NCI-H146 treated with DMSO at 0.1 percent for 48 hours (cell line): ENCODE measurements around the gene CXXC4.

Source experiments
- DNase-seq: peaks from one replicate; lab custom pipeline; 2025; ENCODE audit not compliant: unreplicated experiment; lab: John Stamatoyannopoulos, UW

Gene CXXC4

GRCh38 chr4:104494822-104495559 is at the start of gene CXXC4:
Gene CXXC4 (minus strand): TSS chr4:104494894. CDS start chr4:104491802, 3,092 bp downstream.
- DNase-seq, result peak; percentile 50

- DNase-seq, result no peak
Measured at GRCh38 chr4:104533156-104533555, 38.5 kb upstream of the CXXC4 start.

DNA sequence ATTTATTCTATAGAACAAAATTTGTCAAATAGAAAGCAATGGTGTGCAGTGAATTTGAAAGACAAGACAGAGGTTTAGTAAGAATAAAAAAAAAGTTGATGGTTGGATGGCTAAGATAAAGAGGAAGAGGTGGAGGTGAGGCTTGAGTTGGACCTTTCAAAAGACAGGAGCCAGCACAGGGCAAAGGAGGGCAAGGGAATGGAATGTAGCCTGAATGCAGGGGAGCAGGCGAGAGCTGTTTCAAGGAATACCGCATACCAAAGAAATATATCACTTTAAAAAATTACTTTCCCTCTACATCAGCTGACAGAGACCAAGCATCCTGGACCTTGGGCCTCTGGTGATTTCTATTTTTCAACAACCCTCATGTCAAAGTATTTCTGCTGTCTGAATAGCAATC is 38.0 kb upstream of the CXXC4 start:
- no peak for DNase-seq

DNA sequence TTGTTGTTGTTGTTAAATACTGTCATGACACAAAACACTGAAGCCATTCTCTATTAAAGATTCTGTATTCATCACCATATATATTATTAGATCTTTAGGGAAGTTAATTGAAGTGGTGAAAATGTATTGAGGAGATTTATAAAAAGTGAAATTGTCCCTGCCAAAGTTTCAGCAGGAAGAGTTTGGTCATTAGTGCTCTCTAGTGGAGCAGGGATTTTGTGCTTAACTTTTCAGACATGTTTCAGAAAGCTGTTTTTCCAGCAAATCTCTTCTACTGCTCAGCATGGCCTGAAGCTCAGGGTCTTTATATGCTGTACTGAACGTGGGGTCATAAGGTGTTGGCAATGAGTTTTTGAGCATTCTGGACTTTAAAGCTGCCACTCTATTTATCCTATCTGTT is 36.7 kb upstream of the CXXC4 start:
- DNase-seq, result no peak

DNA sequence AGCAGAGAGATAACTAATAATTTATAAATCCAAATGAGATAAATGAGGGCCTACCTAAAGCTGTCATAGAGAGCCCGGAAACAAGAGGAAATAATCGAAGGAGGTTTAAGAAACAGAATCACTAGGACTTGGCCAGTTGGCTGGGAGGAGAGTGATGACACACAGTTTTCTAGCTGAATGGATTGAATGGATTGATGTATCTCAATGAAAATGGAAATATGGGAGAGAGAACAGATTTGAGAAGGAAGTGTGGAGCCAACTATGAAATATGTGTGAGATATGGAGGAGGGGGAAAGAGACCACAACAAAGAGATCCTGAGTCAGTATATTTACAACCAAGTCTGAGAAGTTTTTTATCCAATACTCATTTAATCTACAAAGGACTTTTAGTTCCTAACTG is 35.7 kb upstream of the CXXC4 start:
- DNase-seq, result no peak

DNA sequence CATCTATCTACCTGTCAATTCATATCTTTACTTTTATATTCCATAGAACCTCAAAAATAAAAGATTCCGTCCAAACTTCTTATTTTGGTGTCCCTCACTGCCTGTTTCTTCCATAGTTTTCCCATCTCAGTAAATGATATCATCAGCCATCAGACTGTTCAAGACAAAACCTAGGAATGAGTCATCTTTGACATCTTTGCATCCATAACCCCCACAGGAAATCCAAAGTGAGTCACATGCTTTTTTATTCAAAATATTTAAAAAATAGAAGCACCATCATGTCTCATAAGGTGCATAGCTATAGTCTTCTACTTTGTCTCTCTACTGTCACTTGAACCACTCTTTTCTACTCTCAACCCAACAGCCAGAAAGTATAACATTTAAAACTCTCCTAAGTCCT is 29.9 kb upstream of the CXXC4 start:
- no peak for DNase-seq

- no peak for DNase-seq
Measured at GRCh38 chr4:104524026-104524425, 29.3 kb upstream of the CXXC4 start.

- no peak for DNase-seq
Measured at GRCh38 chr4:104519588-104519987, 24.9 kb upstream of the CXXC4 start.

DNA sequence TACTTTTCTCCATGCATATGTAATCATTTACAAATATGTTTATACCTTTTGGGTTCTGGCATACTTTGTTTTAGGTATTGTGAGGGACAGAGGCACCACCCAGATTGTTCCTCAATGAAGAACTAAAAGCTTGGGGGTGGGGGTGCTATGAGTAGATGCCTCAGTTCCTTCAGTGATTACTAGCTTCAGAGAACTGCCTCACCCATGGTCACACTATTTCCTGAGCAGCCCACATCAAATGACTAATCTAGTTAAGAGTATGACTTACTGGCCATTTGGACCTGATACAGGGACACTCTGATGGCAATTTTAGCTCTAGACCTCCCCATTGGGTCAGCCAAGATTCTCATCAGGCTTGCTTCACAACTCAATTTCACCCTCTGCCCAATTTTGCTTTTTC is 22.2 kb upstream of the CXXC4 start:
- no peak for DNase-seq

GRCh38 chr4:104508224-104508623 is 13.5 kb upstream of the CXXC4 start:
- no peak for DNase-seq

GRCh38 chr4:104507112-104507511 is 12.4 kb upstream of the CXXC4 start:
- no peak for DNase-seq

DNA sequence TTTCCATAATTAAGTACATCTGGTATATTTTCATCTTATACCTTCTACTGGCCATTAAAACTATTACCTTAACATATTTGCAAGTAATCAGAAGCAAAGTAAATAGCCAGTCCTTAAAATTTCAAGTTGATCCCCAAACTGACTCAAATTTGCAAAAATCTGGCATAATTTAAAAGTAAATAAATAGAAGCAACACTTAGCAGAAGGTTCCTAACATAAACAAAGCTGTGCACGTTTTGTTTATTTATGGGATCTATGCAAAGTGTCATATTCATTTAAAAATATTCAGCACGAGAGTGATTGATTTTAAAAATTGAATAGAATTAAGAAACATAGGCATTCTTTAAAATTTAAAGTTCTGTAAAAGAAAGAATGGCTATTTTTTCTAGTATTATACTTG is 9.8 kb upstream of the CXXC4 start:
- DNase-seq, result no peak

DNA sequence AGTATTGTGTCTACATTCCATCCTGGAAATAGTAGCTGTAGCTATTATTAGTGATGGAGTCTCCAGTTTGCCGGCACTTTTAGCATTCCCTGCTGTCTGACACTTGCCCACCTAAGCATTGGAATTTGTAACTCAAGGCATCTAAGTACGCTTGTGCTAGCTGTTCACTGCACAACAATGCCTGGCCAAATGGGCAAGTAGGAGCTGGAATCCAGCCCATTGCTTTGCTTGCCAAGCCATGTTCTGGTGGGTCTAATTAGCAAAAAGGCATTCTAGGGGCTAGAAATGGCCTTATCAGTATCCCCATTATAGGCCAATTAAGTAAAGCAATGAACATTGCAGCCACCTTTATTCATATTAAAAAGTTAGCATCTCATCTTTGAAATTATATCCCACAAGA is 7.8 kb upstream of the CXXC4 start:
- no peak for DNase-seq

GRCh38 chr4:104501290-104501689 is 6.6 kb upstream of the CXXC4 start:
- DNase-seq, result peak; percentile 1

- DNase-seq, result no peak
Measured at GRCh38 chr4:104500442-104500841, 5.7 kb upstream of the CXXC4 start.

DNA sequence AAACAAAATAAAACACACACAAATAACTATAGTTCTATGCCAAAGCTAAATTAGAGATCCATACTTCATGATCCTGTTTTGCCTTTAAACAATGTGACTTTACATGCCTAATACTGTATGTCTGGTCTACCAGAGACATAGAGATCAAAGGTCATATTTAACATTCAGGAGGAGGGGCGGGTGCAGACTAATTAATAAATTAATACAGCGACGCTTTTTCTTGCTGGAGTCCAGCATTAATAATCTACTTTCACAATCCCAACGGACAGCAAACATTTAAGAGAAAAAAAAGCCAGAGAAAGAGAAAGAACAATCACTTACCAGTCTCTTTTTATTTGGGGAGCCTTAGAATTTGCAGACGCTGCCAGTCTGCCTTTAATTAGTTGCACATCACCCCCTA is 509 bp downstream of the CXXC4 start:
- no peak for DNase-seq

DNA sequence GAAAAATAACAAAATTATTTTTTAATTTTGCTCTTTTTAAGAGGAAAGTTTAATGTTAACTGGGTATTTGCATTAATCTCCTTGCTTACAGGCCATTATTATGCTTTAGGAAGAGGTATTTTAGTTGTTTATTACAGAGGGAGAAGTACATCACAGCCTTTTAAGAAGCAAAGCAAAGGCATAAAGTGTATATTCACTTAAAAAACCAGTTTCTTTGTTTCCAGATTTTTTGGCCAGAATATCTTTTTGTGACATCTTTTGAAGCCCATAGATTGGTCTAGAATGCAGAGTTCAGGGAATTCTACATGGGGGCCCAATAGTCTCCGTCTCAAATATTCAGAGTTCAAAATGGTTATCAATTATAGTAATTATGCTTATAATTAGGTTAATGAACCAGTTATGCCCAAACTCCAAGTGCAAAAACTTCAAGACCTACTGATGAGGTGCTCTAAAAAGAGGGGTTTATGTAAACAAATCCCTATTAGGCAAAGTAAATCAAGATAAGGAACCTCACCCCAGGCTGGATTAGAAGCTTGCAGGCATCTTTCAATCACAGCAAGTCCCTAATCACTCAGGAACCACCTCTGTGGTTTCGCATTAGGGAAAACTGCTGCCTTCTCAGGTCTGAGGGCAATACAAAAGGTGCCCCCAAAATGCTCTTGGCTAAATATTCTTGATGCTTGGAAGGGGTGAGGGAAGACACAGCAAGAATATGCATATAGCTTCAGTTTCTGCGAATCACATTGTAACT is 1.4 kb downstream of the CXXC4 start:
- no peak for DNase-seq

- peak; percentile 4 for DNase-seq
Measured at GRCh38 chr4:104492183-104492771, 2.4 kb downstream of the CXXC4 start.

GRCh38 chr4:104491481-104492182 is 3.1 kb downstream of the CXXC4 start:
- no peak for DNase-seq

- peak; percentile 10 for DNase-seq
Measured at GRCh38 chr4:104490770-104491480, 3.8 kb downstream of the CXXC4 start.
